CD4-positive, alpha-beta T cell treated with Interleukin-12 subunit alpha and Interleukin-12 subunit beta, for 1 hour (primary cell): ENCODE results near the gene MAPKAPK5.
A peak's percentile ranks its signal among the peaks of the same experiment; 100 is the strongest.
"Not testable (repeated sequence)": the region's sequence is repeated elsewhere in the genome, so short reads cannot be mapped to it uniquely, and the experiment has no call there.

Source experiments
- DNase-seq: peaks from one replicate; pipeline ENCODE4 v3.0.0-alpha.2; 2020

The MAPKAPK5 gene

GRCh38 chr12:111828338-111828979 is 13.6 kb upstream of the MAPKAPK5 start:
- DNase-seq: no peak

DNA sequence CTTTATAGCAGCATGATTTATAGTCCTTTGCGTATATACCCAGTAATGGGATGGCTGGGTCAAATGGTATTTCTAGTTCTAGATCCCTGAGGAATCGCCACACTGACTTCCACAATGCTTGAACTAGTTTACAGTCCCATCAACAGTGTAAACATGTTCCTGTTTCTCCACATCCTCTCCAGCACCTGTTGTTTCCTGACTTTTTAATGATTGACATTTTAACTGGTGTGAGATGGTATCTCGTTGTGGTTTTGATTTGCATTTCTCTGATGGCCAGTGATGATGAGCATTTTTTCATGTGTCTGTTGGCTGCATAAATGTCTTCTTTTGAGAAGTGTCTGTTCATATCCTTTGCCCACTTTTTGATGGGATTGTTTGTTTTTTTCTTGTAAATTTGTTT is 12.4 kb upstream of the MAPKAPK5 start:
- not testable (repeated sequence) for DNase-seq

- peak; percentile 22 for DNase-seq
Measured at GRCh38 chr12:111834740-111835386, 7.2 kb upstream of the MAPKAPK5 start.

- DNase-seq: not testable (repeated sequence)
Measured at GRCh38 chr12:111835531-111836181, 6.4 kb upstream of the MAPKAPK5 start.

DNA sequence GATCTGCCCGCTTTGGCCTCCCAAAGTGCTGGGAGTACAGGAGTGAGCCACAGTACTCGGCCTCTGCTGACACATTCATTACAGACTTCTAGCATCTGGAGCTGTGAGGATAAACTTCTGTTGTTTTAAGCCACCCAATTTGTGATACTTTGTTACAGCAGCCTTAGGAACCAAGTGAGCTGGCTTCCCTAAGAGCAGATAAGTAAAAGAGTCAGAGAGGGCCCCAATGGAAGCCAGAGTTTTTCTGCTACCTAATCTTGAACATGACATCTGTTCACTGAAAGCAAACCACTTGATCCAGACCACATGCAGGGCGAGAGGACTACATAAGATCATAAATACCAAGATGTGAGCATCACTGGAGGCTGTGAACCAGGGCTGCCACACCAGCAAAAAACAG is 3.7 kb upstream of the MAPKAPK5 start:
- DNase-seq: no peak

GRCh38 chr12:111840807-111841206 is 1.2 kb upstream of the MAPKAPK5 start:
- DNase-seq: no peak

- no peak for DNase-seq
Measured at GRCh38 chr12:111841236-111841749, 735 bp upstream of the MAPKAPK5 start.

- DNase-seq: no peak
Measured at GRCh38 chr12:111842556-111843396, 748 bp downstream of the MAPKAPK5 start.

- no peak for DNase-seq
Measured at GRCh38 chr12:111846016-111846415, 4.0 kb downstream of the MAPKAPK5 start.

DNA sequence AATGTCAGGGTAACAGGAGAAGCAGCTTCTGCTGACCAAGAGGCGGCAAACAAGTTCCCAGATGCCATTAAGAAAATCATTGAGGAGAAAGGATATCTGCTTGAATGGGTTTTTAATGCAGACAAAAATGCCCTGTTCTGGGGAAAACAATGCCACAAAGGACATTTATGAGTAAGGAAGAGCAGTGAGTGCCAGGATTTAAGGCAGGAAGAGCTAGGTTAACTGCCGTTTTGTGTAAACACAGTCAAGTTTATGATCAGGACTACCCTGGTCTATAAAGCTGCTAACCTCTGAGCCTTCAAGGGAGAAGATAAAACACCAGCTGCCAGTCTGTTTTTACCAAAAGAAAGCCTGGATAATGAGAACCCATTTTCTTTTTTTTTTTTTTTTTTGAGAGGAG is 8.5 kb downstream of the MAPKAPK5 start:
- no peak for DNase-seq

DNA sequence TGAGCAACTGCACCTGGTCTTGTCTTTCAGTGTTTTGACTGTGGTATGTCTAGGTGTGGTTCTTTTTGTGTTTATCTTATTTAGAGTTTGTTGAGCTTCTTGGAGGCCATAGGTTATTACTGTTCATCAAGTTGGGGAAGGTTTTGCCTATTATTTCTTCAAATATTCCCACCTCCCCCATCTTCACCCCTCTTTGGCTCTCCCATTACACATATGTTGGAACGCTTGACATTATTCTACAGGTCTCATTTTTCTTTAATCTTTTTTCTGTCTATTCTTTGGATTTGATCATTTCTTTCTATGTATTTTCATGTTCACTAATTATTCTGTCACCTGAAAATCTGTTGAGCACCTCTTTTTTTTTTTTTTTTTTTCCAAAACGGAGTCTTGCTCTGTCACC is 16.2 kb downstream of the MAPKAPK5 start:
- no peak for DNase-seq

DNA sequence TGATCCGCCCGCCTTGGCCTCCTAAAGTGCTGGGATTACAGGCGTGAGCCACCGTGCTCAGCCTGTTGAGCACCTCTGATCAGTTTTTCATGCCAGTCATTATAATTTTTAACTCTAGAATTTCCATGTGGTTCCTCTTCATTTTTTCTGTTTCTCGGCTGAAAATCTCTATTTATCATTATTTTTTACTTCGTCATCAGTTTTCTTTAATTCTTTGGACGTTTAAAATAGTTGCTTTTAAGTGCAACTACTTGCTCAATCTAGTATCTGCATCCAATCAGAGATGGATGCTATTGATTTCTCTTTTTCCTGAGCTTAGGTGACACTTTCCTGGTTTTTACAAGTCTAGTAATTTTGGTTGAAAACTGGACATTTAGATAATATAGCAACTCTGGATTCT is 16.8 kb downstream of the MAPKAPK5 start:
- DNase-seq: no peak

- no peak for DNase-seq
Measured at GRCh38 chr12:111864913-111865312, 22.9 kb downstream of the MAPKAPK5 start.

DNA sequence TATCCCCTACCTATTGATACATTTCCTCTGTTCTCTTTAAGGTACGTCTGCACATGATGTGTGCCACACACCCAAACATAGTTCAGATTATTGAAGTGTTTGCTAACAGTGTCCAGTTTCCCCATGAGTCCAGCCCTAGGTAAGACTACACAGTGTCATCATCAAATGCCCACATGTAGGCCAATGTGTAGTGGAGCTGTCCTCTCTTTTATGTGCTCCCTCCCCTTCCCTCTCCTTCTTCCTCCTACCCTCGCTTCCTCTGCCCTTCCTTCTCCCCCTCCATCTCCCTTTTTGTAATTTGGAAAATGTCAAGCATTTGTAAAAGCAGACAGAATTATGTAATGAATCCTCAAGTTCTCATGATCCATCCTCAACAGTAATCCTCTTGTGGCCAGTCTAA is 25.5 kb downstream of the MAPKAPK5 start:
- no peak for DNase-seq

DNA sequence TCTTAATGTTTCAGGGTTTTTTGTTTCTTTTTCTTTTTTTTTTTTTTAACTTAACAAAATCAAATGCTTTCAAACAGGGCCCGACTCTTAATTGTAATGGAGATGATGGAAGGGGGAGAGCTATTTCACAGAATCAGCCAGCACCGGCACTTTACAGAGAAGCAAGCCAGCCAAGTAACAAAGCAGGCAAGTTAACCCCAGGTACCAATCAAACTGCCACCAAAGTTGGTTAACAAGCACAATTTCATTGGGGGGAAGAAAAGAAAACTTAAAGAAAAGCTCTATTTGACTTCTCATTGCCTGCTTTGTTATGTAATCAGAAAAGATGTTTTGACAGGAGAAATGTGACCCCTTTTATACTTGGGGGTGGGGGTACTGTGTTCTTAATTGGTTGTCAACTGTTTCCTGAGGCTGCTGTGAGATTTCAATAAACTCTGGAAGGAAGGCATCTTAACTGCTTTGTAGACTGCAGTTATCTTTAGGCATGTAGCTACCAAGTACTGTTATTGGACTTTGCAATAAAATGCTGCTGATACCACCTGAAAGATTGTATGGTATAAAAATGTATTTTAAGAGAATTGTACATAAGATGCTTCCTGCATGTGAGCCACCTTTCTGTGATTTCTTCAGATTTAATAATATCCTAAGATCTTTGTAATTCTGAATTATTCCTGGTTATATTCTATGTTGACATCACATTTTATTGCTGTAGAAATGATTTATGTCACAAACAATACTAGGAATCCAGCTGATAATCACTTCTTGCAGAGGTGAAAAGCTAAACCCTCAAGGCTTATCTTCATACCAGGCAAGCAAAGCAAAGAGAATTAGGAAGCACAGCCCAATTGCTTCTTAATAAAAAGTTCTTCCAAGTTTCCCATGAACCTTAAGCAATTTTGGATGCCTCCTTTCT is 26.9 kb downstream of the MAPKAPK5 start:
- no peak for DNase-seq

DNA sequence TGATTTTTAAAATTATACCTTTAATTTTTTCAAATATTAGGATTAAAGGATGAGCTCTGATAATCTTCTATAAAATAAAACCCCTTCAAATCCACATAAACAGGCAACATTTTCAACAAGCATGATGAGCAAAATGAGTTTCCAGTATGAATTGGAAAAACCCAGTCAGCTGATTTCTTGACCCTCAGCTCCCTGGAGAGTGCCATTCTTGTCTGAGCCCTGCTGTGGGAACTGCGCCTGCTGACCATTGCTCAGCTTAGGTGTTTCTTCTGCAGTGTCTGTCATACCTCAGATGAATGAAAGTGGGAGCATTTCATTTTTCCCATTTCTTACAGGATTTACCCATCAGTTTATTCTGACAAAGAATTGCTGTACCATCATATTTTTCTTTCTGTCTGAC is 27.6 kb downstream of the MAPKAPK5 start:
- no peak for DNase-seq

GRCh38 chr12:111870216-111870615 is 28.2 kb downstream of the MAPKAPK5 start:
- DNase-seq: no peak

DNA sequence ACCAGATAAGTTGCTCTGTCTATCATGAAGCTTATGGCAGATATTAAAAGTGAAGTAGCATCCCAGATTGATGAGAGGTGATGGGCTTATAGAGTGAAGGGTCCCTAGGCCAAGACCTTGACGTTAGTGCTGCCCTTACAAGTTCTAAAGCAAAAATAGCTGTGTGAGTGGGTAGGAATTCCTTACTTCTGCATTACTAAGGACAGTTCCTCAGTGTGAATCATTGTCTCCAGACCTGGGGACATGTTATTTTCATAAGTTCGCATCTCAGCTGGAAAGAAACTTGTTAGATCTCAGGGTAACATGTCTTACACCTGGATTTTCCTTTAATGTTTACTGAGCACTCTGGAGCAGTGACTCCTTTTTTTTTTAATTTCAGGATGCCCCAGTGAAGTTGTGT is 28.7 kb downstream of the MAPKAPK5 start:
- DNase-seq: no peak

GRCh38 chr12:111873113-111873512 is 31.1 kb downstream of the MAPKAPK5 start:
- no peak for DNase-seq

DNA sequence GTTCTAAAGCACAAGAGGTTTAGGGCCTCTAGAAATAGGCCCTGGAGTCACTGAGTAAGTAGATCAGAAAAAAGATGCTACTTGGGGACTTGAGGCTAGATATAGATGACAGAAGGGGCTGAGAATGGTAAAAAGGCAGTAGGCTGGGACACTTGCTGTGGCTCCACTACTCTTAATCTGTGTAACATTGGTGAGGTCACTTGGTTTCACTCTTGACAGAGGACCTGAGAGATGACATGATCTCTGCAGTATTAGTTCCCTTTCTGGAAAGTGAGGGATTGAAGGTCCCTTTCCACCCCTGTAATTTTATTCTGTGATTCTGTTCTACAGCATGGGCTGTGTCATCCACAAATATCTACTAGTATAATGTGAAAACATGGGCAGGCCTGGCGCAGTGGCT is 39.7 kb downstream of the MAPKAPK5 start:
- DNase-seq: no peak

- DNase-seq: no peak
Measured at GRCh38 chr12:111886662-111887545, 44.9 kb downstream of the MAPKAPK5 start.
